HG03571 (cell line): Measurements from ENCODE around the gene TEAD2.

ENCODE experiments used
- ATAC-seq: cut with Tn5 transposase; IDR thresholded peaks from one replicate; pipeline ENCODE4 v1.9.1; 2021; ENCODE audit not compliant: unreplicated experiment

Gene TEAD2

DNA sequence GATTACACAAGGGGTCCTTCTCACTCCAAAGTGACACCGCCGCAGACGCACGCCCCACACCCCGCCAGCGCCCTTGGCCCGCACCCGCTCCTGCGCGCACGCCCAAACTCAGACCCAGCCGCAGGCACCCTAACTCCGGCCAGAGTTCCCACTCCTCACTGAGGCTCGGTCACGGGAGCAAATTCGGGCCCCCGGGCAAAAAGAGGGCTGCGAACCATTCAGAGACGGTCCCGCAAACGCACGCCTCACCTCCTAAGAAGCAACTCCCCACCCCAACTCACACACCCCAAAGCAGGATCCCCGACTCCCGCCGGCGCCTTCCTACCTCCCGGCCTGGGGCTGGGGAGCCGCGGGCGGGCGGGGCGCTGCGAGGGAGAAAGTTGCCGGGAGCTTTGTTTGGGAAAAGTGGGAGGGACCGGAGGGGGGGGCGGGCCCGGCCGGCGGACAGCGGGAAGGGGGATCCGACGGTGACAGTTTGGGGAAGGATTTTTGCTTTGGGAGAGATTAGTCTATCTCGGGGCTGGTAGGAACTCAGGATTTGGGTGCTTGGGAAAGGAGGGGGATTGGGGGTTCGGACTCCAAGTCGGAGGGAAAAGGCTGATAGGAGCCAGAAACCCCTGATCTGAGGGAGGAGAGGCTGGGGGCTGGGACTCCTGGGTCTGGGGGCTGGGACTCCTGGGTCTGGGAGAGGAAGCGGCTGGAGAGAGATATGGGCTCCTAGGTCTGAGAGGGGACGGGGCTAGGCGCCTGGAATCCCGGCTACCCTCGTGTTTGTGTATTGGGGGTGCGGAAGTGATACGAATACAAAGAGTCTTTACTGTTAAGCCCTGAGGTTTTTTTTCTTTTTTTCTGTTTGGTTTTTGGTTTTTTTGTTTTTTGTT is at the start of gene TEAD2:
Gene TEAD2, minus strand, starts transcription at position 369 of the 881 bp plus-strand sequence. CDS start 2,341 bp downstream, outside the sequence.
- ATAC-seq: no peak

DNA sequence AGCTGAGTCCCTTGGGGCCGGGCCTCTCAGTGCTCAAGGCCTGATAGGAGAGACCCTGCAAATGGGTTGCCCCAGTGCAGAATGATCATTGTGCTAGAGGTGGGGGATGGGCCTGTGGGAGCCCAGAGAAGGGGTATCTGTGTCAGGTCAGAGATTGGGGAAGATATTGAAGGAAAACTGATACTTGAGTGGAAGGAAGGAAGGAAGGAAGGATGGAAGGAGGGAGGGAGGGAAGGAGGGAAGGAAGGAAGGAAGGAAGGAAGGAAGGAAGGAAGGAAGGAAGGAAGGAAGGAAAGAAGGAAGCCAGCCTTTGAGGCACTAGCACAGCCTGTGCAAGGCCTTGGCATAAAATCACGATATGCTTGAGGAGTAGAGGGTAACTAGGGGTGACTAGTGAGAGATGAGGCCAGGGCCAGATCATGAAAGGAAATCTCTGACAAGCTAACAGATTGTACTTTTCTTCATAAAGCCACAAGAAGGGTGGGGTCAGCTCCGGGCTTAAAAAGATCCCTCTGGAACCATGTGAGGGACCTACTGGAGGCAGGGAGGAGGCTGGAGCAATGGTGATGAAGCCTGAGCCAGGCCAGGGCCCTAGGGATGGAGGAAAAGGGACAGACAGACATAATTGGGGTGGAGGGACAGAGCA is 49.6 kb upstream of the TEAD2 start:
- ATAC-seq: no peak

DNA sequence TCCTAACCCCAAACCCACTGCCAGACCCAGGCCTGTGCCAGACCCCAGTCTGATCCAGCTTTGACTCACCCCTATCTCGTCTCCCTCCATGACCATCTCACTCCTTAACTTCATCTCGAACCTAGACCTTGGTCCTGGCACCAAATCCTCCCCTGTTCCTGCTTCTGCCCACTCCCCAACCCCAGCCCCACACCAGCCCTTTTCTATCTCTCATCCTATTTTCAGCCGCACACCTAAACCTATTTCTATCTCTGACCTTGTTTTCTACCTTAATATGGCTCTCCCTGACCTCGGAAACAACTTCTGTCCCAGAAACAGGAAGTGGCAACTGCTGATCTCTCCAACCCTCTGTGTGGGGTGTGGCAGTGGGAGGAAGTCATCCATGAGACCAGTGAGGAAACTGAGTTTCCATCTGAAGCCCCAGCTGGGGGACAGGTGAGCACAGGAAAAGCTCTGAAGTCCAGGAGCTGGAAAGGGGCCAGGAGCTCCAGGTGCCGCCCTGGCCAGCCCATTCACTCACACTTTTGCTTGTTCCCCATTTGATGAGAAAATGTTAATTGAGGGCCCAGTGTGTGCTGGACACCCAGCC is 47.3 kb upstream of the TEAD2 start:
- no peak for ATAC-seq

DNA sequence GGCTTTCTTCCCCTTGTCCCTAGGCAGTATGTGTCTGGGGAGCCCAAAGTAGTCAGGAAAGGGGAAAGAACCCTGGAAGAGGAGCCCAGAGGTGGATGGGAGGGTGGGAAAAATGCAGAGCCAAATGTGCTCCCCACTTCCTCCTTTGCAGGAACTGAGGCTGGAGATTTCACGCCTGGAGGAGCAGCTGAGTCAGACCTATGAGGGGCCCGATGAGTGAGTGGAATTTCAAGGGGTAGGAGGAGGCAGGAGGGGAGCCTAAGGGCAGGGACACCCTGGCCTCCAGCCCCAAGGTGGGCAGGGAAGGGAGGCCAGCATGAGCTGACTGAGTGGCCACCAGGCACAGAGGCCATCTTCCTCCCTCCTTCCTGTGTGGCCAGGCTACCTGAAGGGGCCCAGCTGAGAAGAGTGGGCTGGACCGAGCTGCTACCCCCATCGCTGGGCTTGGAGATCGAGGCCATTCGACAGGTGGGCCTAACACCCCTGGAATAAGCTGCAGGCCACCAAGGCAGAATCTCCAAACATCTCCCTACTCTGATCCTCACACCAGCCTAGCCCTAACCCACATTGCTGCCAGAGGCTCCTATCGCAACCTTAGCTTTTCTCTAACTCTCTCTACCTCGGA is 46.7 kb upstream of the TEAD2 start:
- no peak for ATAC-seq

DNA sequence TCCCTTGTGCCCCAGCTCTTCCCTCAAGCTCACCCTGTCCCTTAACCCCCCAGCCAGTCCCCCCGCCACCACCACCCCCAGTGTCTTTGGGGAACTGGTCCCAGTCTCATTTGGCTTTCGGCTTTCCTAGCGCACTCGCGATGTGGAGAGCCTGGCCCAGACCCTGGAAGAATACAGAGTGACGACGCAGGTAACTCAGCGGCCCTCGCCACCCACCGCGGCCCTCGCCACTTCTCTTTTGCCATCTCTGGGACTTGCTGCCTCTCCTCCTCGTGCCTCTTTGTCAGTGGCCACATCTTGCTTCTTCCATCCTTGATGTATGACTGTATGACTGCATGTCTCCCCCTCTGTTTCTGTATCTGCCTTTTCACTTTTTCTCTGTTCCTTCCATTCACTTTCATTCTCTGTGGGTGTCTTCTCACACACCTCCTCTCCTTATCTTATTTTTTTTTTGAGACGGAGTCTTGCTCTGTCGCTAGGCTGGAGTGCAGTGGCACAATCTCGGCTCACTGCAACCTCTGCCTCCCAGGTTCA is 45.3 kb upstream of the TEAD2 start:
- ATAC-seq: no peak

DNA sequence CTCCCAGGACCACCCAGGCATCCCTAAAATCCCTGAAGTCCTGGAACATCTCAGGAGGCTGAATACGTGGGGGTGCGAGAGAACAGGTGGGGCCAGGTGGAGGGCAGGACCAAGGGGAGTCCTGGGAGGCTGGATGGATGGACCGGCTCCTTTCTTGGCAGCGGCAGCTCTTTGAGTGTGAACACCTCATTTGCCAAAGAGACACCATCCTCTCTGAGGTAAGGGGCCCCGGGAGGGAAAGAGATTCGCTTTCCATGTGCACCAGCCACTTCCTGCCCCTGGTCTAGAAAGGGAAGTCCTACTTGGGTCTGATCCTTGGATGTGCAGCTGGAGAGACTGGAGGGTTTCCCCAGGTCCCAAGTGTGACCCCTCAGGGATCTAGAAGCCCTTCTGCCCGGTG is 44.9 kb upstream of the TEAD2 start:
- ATAC-seq: no peak

DNA sequence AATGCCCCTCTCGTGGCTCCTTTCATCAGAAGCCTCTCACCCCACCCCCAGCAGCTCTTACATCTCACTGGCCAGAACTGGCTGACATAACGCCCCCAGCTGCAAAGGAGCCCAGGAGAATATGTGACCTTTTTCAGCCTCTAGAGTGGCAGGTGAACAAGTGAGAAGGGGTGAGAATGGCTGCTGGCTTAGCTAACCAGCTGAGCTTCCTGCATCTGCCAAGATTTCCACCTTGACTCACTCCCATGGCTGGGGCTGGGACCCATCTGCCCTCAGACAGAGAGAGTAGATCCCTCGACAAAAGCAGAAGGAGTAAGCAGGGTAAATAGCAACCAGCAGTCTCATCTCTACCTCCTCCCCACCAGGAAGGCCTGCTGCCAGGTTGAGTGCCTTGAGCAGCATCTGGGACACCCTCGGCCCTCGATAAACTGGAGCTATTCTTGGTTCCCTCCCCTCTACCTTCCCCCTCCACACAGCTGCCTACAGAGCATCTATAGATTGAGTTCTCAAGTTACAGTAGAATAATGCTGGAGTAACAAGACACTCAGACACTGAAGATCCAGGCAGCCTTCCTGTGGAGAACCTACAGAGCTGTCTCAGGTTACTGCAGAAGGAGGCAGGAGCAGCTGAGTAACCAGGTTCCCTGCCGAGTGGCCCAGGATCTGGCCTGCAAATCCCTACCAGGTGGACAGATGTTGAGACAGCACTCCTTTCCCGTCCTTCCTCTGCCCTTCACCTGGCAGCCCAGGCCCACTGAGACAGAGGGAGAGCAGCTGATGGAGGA is 41.4 kb upstream of the TEAD2 start:
- ATAC-seq: no peak

DNA sequence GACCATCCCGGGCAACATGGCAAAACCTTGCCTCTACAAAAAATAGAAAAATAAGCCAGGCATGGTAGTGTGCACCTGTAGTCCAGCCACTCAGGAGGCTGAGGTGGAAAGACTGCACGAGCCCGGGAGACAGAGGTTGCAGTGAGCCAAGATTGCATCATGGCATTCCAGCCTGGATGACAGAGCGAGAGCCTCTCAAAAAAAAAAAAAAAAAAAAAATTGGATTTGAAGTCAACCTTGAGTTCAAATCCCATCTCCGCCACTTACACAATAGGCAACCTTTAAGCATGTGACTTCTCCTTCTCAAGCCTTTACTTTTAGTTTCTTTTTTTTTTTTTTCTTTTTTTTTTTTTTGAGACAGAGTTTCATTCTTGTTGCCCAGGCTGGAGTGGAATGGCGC is 37.8 kb upstream of the TEAD2 start:
- no peak for ATAC-seq

DNA sequence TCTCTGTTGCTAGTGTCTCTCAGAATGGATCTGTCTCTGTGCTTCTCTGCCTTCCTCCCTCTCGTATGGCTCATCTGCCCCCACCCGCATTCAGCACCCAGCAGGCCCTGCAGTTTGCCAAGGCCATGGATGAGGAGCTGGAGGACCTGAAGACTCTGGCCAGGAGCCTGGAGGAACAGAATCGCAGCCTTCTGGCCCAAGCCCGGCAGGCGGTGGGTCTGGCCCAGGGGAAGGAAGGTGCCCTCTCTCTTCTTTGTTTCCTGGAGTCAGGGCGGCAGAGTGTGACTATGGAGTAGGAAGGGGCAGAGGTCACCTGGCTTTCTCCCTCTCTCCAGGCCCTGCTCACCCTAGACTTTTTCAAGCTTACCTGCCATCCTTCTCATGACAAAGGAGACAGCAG is 36.7 kb upstream of the TEAD2 start:
- ATAC-seq: no peak

DNA sequence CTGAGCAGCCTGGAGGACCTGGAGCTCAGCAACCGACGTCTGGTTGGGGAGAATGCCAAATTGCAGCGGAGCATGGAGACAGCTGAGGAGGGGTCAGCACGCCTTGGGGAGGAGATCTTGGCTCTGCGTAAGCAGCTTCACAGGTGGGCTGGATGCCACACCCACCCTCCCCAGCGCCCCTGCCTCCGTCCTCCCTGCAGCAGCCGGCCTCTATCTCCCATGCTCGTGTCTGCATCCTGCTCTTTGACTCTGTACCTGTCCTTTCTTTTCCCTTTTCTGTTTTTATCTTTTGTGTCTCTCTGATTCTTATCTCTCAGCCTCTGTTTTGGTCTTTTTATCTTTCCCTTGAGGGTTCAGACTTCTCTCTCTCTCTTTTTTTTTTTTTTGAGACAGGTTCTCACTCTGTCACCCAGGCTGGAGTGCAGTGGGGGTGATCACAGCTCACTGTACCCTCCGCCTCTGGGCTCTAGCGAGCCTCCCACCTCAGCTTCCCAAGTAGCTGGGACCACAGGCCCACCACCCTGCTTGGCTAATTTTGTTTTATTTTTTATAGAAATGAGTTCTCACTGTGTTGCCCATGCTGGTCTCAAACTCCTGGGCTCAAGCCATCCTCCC is 35.9 kb upstream of the TEAD2 start:
- ATAC-seq: no peak

DNA sequence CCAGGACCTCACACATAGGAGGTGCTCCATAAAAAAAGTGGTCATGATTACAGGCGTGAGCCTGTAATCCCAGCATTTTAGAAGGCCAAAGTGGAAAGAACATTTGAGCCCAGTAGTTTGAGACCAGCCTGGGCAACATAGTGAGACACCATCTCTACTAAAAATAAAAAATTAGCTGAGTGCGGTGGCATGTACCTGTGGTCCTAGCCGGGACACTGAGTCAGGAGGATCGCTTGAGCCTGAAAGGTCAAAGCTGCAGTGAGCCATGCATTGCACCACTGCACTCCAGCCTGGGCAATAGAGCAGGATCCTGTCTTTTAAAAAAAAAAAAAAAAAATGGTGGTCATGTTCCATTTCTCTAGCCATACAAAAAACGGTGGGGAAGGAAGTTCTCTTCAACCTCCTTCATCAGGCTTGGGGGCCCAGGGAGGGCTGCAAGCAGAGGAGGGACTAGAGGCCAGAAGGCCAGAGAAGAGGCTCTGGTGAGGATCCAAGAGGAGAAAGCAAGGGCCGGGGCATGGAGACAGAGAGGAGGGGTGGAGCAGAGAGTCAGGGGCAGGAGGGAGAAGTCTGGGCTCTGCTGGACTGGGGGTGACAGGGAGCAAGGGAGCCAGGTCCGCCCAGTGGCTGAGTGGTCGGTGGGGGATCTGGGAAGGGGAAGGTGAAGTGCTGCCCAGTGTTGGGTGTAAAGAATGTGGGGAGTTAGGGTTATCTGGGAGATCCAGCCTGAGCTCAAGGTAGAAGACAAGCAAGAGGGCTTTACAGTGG is 34.7 kb upstream of the TEAD2 start:
- no peak for ATAC-seq

DNA sequence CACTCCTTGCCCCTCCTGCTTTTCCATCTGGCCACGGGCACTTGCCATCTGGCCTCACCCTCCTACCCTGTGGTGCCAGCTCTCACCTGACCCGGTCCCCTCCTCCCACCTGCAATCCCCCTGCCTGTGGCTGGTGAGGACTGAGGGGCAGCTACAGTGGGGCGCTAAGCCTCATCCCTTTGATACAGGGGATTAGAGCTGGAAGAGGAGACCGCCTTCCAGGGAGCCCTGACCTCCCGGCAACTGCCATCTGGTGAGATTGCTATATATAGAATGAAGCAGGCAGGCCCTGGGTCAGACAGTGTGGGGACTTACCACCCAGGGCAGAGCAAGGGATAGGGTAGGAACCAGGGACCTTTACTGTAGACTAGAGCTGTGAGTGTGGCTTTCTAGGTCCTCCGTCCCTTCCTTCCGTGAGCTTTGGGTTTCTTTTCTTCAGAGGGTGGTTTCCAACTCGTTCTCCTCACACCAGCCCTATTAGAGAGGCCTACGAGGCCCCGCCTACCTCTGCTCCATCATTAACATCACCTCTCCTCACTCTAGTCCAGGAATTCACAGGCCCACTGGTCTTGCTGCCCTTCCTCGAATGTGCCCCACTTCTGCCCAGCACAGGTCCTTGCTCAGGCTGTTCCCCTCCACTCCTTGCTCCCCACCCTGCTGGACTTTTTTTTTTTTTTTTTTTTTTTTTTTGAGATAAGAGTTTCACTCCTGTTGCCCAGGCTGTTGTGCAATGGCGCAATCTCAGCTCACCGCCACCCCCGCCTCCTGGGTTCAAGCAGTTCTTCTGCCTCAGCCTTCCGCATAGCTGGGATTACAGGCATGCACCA is 33.6 kb upstream of the TEAD2 start:
- ATAC-seq: no peak

DNA sequence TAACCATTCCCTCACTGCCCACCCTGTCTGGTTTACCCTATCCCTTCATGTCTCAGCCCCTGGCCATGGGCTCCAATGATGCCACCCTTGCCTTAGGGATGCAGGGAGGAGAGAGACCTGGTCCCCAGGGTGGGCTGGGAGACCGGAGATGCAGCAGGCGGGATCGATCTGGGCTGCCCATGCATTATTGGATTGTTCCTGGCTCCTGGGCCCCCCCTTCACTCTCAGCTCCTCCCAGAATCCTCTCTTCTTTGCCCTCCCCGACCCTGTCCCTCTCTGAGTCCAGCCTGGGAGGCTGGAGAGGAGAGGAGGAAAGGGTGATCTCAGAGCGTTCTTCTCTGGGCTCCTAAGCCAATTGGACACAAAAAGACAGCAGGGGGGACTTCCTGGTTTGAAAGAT is 31.7 kb upstream of the TEAD2 start:
- no peak for ATAC-seq

DNA sequence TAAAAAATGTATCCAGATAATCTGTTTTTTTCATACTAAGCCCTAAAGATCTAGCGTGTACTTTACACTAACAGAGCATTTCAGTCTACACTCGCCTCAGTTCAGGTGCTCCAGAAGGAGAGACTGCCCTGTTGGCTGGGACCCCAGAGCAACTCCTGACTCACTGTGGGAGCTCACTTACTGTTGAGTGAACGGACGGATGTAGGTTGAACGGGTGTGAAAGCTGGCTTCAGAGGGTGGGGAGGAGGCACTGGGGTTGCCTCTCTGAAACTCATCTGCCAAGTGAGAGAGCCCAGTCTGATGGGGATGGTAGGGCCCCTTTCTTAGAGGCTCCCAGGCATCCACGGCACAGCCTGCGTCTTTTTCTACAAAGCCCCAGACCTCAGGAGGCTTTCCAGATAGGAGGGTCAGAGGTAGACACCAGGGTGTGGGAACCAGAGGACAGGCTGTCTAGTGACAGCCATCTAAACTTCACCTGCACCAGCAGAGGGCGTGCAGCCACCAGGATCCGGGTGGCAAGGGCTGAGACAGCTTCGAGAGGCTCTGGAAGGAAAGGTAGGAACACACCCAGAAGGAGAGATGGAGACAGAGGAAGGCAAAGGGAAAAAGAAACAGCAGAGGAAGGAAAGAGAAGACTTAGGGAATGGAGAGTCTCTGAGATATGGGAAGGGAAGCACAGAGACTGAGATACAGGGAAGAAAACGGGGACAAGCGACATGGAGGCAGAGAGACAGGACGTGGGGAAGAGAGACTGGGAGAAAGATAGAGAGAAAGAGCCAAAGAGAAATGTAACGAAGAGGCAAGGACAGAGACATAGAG is 29.6 kb upstream of the TEAD2 start:
- ATAC-seq: no peak

DNA sequence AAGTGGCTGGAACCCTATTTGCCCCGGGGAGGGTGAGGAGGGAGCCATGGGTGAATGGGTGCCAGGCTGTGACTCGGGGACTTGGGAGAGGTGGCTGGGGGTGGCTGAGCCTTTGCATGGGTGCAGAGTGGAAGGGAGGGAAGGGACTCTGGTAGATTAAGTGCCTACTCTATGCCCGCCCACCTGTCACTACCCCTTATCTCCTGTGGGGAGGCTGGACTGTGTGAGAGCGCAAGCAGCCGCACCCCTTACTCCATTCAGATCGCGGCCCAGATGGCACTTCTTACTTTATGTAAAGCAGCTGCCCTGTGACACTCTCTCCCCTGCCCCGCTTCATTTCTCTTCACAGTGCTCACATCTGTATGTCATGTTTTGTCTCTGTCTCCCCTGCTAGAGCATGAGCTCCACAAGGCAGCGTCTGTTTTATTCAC is 28.7 kb upstream of the TEAD2 start:
- ATAC-seq: no peak

DNA sequence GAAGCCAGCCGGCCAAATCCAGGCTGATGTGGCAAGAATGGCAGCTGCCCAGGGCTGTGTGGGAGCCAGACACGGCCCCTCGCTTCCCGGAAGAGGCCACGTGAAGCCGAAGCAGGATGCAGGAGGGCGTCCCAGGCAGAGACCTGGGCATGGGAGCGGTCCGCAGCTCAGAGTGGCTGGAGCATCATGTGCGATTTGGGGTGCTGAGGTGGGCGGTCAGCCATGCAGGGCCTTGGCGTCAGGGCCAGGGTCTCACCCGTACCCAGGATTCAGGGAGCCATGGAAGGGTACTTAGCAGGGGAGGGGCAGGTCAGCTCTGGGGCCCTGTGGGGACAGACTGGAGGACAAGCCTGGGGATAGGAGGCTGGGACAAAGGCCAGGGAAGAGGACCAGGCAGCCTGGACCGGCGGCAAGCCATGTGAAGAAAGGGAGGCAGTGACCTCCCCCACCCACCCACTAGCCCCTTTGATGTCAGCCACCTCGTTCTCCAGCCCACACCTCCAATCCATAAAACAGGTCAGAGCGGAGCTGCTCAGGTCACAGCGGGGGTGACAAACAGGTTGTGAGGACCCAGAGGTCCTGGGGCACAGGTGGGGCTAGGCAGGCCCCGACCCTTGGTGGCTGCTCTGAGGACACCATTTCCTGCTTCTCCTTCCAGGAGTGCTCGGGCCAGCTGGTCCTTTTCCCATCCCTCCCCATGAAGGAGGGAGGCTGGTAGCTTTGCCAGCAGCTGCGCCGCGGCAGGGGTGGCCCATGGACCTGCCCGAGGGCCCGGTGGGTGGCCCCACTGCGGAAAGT is 28.1 kb upstream of the TEAD2 start:
- ATAC-seq: no peak

DNA sequence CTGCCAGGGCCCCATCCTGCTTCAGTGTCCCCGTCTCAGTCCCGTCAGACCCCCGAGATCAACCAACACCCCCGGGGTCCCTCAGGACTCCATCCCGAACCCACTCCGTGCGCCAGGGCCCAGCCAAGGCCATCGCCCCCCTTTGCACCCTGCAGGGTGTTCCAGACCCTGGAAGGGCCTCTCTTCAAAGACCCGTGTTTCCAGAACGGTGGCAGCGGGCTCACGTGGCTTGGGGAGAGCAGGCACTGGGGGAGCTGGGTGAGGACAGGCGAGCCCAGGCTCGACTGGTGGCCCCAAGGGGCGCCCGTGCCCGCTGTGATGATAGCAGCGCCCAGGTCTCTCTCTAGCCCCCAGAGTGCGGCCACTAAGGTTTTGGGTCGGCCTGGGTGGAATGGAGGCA is 27.2 kb upstream of the TEAD2 start:
- ATAC-seq: no peak
